Stimulated activated CD8-positive, alpha-beta memory T cell treated with anti-CD3 and anti-CD28 coated beads, Interleukin-7, amount 100 ng/mL, for 4 hours (primary cell): Measurements from ENCODE around the gene FLT3LG.

Experiments
- DNase-seq, 2 donors: peaks; one replicate each; pipeline ENCODE4 v3.0.0-alpha.2; 2020; ENCODE audit warnings: low read depth in 2 of 2

The FLT3LG gene

GRCh38 chr19:49513746-49514118 is 39.7 kb downstream of the FLT3LG start:
- no peak for DNase-seq

DNA sequence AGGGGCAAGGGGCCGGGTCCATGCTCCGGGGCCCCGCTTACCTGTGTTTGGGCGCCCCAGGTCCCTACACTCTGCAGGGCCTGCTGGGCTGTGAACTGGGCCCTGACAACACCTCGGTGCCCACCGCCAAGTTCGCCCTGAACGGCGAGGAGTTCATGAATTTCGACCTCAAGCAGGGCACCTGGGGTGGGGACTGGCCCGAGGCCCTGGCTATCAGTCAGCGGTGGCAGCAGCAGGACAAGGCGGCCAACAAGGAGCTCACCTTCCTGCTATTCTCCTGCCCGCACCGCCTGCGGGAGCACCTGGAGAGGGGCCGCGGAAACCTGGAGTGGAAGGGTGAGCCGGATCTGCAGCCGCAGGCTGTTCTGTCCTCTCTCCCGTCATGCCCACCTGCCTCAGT is 40.1 kb downstream of the FLT3LG start:
- DNase-seq, result no peak

GRCh38 chr19:49515767-49516166 is 41.8 kb downstream of the FLT3LG start:
- no peak for DNase-seq

- DNase-seq, result no peak
Observed at GRCh38 chr19:49518033-49518432, 44.0 kb downstream of the FLT3LG start.

GRCh38 chr19:49520705-49521319 is 46.8 kb downstream of the FLT3LG start:
- DNase-seq, result no peak

DNA sequence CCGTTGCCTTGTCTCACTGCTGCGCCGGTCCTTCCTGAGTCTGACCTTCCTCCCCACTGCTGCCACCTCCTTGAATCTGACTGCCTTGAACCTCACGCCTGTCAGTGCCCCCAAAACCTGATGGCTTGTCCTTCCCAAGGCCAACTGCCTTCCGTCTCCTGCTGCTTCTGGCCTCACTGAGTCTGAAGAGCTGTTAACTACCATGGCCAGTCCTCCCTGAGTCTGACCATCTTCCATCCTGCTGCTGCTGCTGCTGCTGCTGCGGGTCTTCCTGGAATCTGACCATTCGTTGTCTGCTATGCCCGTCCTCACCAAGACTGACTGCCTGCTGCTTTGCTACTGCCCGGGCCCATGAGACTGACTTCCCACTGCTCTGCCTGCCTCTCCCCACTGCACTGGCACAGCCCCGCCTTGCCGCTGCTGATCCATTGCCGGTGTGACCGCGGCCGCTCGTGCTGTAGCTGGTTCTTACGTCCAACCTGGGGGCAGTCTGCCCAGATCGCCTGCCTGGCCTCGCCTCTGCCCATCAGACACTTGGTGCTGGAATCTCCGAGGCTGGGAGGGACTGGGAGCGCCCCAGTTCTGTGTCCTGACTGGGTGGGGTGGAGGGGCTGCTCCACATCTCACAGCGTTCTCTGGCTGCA is 50.9 kb downstream of the FLT3LG start:
- DNase-seq, result no peak

GRCh38 chr19:49528211-49528771 is 54.3 kb downstream of the FLT3LG start:
- no peak for DNase-seq

- DNase-seq, result no peak
Observed at GRCh38 chr19:49530708-49531107, 56.7 kb downstream of the FLT3LG start.

DNA sequence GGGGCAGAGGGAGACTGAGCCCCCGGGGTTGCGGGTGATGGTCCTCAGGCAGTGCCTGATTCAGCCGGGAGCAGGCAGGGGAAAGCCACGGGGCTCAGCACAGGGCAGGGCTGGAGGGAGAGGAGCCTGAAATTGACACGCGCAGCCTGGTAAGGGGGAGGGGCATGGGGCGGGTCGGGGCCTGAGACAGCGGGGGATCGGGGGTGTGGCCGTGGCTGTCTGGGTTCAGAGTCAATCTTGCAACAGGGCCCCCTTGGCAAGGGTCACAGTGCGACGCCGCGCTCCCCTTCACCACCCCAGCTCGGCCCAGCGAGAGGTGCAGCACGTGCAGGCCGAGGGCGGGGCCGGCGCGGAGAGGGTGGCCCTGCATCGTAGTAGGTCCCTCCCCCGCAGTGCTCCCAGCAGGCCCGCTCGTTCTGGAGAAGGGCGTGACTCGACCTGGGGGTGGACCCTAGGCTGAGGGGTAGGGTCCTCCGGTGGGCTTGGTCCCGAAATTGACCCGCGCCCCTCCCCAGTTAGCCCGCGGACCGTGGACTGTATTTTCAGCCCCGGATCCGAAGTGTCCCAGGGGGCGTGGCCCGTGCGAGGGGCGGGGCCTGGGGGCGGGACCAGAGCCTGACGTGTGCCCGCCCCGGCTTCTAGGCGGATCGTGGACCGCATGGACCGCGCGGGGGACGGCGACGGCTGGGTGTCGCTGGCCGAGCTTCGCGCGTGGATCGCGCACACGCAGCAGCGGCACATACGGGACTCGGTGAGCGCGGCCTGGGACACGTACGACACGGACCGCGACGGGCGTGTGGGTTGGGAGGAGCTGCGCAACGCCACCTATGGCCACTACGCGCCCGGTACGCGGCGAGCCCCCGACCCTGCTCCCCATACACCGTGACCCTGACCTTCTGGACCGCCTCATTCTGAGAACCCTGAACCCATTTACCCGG is 59.8 kb downstream of the FLT3LG start:
- DNase-seq, result peak; percentile 68 to 75

- DNase-seq, result no peak
Observed at GRCh38 chr19:49534632-49535385, 60.8 kb downstream of the FLT3LG start.
